ENCODE results near the gene MYBL2. TPM values are rescaled to one million over a fixed set of nuclear protein-coding genes. Genes with fewer than 3 reads are reported as not detected.

The MYBL2 gene
- total RNA-seq, 4 donors from 2014 or later: 0.11 to 0.33 (median 0.19) TPM; not detected in 1

- no peaks in the 10 kb centered on the region for H3K4me1 ChIP-seq
- 69% methylated on average over 2 of the region's 2 CpGs for WGBS
- TF ChIP-seq CTCF (IDR thresholded peaks at IDR 0.05) (no peak), POLR2A (IDR thresholded peaks at IDR 0.05; ENCODE audit: low read depth) (no peak), POLR2AphosphoS5 (IDR thresholded peaks at IDR 0.05) (no peak), EP300 (IDR thresholded peaks at IDR 0.05) (no peak)
- peaks cover 0 to 9% (median 0%) of the 10 kb centered on the region in 4 donors for H3K27me3 ChIP-seq
- no peaks in the 10 kb centered on the region for H3K9me3 ChIP-seq
- H3K4me3 ChIP-seq: no peak overlapping the region
- intact Hi-C loops (cut with DNase I): no loop called here
- no peaks in the 10 kb centered on the region for H3K36me3 ChIP-seq
- no peak for DNase-seq (ENCODE audit: extremely low spot score)
- H3K27ac ChIP-seq (replicated peaks in 1 of 4): no peak overlapping the region
These were observed 58.8 kb downstream of the MYBL2 start for GRCh38 chr20:43725666-43726065.

- no peak overlapping the region for H3K27ac ChIP-seq (replicated peaks in 1 of 4)
- DNase-seq (ENCODE audit: extremely low spot score): no peak
- no peaks in the 10 kb centered on the region for H3K36me3 ChIP-seq
- H3K4me1 ChIP-seq: no peaks in the 10 kb centered on the region
- H3K9me3 ChIP-seq: no peaks in the 10 kb centered on the region
- WGBS: 91% methylated on average over 10 of the region's 10 CpGs
- intact Hi-C loops (cut with DNase I): no loop called here
- H3K27me3 ChIP-seq: peaks cover 0 to 10% (median 0%) of the 10 kb centered on the region in 4 donors
- no peak for TF ChIP-seq CTCF (IDR thresholded peaks at IDR 0.05)
- no peak for TF ChIP-seq POLR2AphosphoS5 (IDR thresholded peaks at IDR 0.05)
- TF ChIP-seq POLR2A (IDR thresholded peaks at IDR 0.05; ENCODE audit: low read depth): no peak
- TF ChIP-seq EP300 (IDR thresholded peaks at IDR 0.05): no peak
- no peak overlapping the region for H3K4me3 ChIP-seq
These were observed 59.4 kb downstream of the MYBL2 start for GRCh38 chr20:43726333-43726732.

- 81% methylated on average over 11 of the region's 11 CpGs for WGBS
- Histone ChIP-seq H3K4me1 (no peaks in the 10 kb centered on the region), H3K36me3 (no peaks in the 10 kb centered on the region), H3K4me3 (no peak within 1 kb of the TSS), H3K9me3 (no peaks in the 10 kb centered on the region), H3K27ac (replicated peaks in 1 of 4) (no peak within 1 kb of the TSS), H3K27me3 (peaks cover 0 to 10% (median 0%) of the 10 kb centered on the region in 4 donors)
- TF ChIP-seq POLR2AphosphoS5 (IDR thresholded peaks at IDR 0.05) (no peak), POLR2A (IDR thresholded peaks at IDR 0.05; ENCODE audit: low read depth) (no peak), EP300 (IDR thresholded peaks at IDR 0.05) (no peak), CTCF (IDR thresholded peaks at IDR 0.05) (no peak)
- no peak for DNase-seq (ENCODE audit: extremely low spot score)
- intact Hi-C loops (cut with DNase I): no loop called here
These were observed 60.0 kb downstream of the MYBL2 start, which contains the start of gene GTSF1L for GRCh38 chr20:43726811-43727338. Gene GTSF1L (minus strand): TSS chr20:43727002. CDS start chr20:43726694, 308 bp downstream.

GRCh38 chr20:43727980-43728590 lies 61.2 kb downstream of the MYBL2 start:
- H3K9me3 ChIP-seq: no peaks in the 10 kb centered on the region
- no peaks in the 10 kb centered on the region for H3K4me1 ChIP-seq
- H3K27me3 ChIP-seq: peaks cover 0 to 12% (median 0%) of the 10 kb centered on the region in 4 donors
- no peak for DNase-seq (ENCODE audit: extremely low spot score)
- no peak overlapping the region for H3K27ac ChIP-seq (replicated peaks in 1 of 4)
- H3K36me3 ChIP-seq: no peaks in the 10 kb centered on the region
- TF ChIP-seq POLR2AphosphoS5 (IDR thresholded peaks at IDR 0.05): no peak
- TF ChIP-seq EP300 (IDR thresholded peaks at IDR 0.05): no peak
- no peak for TF ChIP-seq CTCF (IDR thresholded peaks at IDR 0.05)
- no peak for TF ChIP-seq POLR2A (IDR thresholded peaks at IDR 0.05; ENCODE audit: low read depth)
- no peak overlapping the region for H3K4me3 ChIP-seq
- 78% methylated on average over 1 of the region's 1 CpG for WGBS
- intact Hi-C loops (cut with DNase I): no loop called here
